Sigmoid colon (tissue), 4 donors: ENCODE results near the gene FAM174C.

Experiments used
- CTCF ChIP-seq, 4 experiments: fragments of 450-650 bp in 3 of 4; fragments of 200-600 bp in 1 of 4; IDR thresholded peaks; one replicate each; pipeline ENCODE4 v1.5.1; 2016 to 2019; ENCODE audit warnings: antibody characterized with exemption in 4 of 4, mild to moderate bottlenecking in 3 of 4, moderate library complexity in 2 of 4
- POLR2A ChIP-seq, 2 donors: fragments of 450-650 bp; IDR thresholded peaks; one replicate each; pipeline ENCODE4 v1.6.1; 2016; ENCODE audit warnings: antibody characterized with exemption in 2 of 2, mild to moderate bottlenecking in 2 of 2, moderate library complexity in 2 of 2
- POLR2AphosphoS5 ChIP-seq, 4 donors: sonication (generic); formaldehyde crosslinking; IDR thresholded peaks; one replicate each; pipeline ENCODE4 v1.6.1; 2017; ENCODE audit warnings: antibody characterized with exemption in 4 of 4

GRCh38 chr19:1294688-1295087 is 19.4 kb downstream of the FAM174C start:
- TF ChIP-seq CTCF (IDR thresholded peaks at IDR 0.05) (no peak), POLR2A (IDR thresholded peaks at IDR 0.05) (no peak), POLR2AphosphoS5 (IDR thresholded peaks at IDR 0.05) (no peak)
